GM13976 (cell line): Measurements from ENCODE around the gene RPS3.
"Not testable (repeated sequence)": the region's sequence is repeated elsewhere in the genome, so short reads cannot be mapped to it uniquely, and the experiment has no call there.

ENCODE experiments used
- DNase-seq: peaks from one replicate; pipeline ENCODE4 v3.0.0; 2012; ENCODE audit warnings: low spot score
- in situ Hi-C: fragments of 300-500 bp; cut with MboI; formaldehyde crosslinking; loops from one replicate; pipeline ENCODE4 v1.12.0; 2022; ENCODE audit warnings: low sequenced_read_pairs, mixed read lengths, inconsistent platforms; ENCODE audit not compliant: unreplicated experiment
- TF ChIP-seq, protein P1 (sequence below): IDR thresholded peaks from 2 replicates; pipeline ENCODE4 v1.5.1; 2012; ENCODE audit warnings: borderline replicate concordance, mild to moderate bottlenecking; ENCODE audit not compliant: insufficient read depth; ENCODE audit errors: extremely low read depth, missing control alignments, control extremely low read depth

The RPS3 gene

DNA sequence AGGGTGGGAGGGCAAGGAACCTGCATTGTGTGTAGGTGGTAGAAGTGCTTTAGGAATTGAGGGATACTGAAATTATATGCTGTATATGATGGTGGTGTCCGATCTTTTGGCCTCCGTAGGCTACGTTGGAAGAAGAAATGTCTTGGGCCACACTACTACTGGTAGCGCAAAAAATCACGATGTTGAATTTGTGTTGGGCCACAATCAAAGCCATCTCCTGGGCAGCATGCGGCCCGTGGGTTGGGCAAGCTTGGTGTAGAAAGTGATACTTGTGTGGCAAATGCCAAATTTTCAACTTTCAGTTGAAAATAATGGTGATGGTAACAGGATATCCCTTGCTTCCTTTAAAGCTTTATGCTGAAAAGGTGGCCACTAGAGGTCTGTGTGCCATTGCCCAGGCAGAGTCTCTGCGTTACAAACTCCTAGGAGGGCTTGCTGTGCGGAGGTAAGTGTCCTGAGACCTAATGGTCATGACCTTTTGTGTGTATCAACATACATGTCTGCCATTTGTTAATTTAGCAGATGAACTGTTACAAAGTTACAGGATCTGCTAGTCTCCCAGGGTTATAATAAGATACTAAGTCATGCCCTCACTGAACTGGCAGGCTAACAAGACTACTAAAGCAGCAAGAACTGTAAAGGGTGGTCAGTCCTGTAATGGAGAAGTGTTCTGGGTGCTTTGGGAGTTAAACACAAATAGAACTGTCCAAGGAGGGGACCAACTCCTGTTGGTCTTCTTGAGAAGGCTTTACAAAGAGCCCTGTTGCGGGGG is 2.9 kb downstream of the RPS3 start:
- no peak for DNase-seq
- TF ChIP-seq, protein P1, sequence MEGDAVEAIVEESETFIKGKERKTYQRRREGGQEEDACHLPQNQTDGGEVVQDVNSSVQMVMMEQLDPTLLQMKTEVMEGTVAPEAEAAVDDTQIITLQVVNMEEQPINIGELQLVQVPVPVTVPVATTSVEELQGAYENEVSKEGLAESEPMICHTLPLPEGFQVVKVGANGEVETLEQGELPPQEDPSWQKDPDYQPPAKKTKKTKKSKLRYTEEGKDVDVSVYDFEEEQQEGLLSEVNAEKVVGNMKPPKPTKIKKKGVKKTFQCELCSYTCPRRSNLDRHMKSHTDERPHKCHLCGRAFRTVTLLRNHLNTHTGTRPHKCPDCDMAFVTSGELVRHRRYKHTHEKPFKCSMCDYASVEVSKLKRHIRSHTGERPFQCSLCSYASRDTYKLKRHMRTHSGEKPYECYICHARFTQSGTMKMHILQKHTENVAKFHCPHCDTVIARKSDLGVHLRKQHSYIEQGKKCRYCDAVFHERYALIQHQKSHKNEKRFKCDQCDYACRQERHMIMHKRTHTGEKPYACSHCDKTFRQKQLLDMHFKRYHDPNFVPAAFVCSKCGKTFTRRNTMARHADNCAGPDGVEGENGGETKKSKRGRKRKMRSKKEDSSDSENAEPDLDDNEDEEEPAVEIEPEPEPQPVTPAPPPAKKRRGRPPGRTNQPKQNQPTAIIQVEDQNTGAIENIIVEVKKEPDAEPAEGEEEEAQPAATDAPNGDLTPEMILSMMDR, result no peak
- in situ Hi-C loops, result no loop called here

GRCh38 chr11:75403037-75403436 is 3.7 kb downstream of the RPS3 start:
- TF ChIP-seq, protein P1, result no peak
- in situ Hi-C loops, result no loop called here
- DNase-seq, result no peak

DNA sequence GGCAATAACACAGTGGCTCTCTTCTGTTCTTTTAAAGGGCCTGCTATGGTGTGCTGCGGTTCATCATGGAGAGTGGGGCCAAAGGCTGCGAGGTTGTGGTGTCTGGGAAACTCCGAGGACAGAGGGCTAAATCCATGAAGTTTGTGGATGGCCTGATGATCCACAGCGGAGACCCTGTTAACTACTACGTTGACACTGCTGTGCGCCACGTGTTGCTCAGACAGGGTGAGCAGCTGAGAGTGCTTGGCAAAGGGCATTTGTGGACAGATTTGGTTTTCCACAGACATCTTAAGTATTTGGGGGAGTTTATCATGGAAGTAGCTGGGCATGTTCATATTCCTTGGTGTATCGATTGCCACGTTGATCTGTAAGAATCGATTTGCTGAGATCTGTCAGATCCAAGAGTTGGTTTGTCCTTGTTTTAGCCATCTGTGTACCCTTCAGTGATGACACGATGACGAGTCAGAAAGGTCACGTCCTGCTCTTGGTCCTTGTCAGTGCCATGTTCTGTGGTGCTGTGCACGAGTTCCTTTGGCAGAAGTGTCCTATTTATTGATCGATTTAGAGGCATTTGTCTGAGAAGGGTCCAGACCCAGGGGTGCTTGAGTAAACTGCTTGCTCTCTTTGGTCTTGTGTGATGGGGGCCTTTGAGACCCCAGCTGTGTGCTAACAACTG is 4.8 kb downstream of the RPS3 start:
- TF ChIP-seq, protein P1, result no peak
- no peak for DNase-seq
- in situ Hi-C loops, result no loop called here

- TF ChIP-seq, protein P1, result no peak
- no peak for DNase-seq
- in situ Hi-C loops, result no loop called here
Measured at GRCh38 chr11:75406338-75406777, 7.0 kb downstream of the RPS3 start.

- TF ChIP-seq, protein P1, result no peak
- DNase-seq, result no peak
- in situ Hi-C loops, result no loop called here
Measured at GRCh38 chr11:75408957-75409219, 9.6 kb downstream of the RPS3 start.

DNA sequence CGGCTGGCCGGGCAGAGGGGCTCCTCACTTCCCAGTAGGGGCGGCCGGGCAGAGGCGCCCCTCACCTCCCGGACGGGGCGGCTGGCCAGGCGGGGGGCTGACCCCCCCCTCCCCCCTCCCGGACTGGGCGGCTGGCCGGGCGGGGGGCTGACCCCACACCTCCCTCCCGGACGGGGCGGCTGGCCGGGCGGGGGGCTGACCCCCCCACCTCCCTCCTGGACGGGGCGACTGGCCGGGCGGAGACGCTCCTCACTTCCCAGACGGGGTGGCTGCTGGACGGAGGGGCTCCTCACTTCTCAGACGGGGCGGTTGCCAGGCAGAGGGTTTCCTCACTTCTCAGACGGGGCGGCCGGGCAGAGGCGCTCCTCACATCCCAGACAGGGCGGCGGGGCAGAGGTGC is 10.7 kb downstream of the RPS3 start:
- in situ Hi-C loops, DNase-seq: not testable (repeated sequence)

- in situ Hi-C loops, DNase-seq: not testable (repeated sequence)
Measured at GRCh38 chr11:75413146-75413545, 13.8 kb downstream of the RPS3 start.

GRCh38 chr11:75413864-75414263 is 14.5 kb downstream of the RPS3 start:
- TF ChIP-seq, protein P1, result no peak
- in situ Hi-C loops, result no loop called here
- no peak for DNase-seq
